GM12874 (cell line): ENCODE data around the gene PGAM2.

Source experiments
- TF ChIP-seq, protein P1 (sequence below): IDR thresholded peaks from 2 replicates; pipeline ENCODE4 v1.5.1; 2011; ENCODE audit warnings: low read depth, mild to moderate bottlenecking, control low read depth, low read length, moderate library complexity; ENCODE audit not compliant: insufficient read depth

PGAM2 gene

DNA sequence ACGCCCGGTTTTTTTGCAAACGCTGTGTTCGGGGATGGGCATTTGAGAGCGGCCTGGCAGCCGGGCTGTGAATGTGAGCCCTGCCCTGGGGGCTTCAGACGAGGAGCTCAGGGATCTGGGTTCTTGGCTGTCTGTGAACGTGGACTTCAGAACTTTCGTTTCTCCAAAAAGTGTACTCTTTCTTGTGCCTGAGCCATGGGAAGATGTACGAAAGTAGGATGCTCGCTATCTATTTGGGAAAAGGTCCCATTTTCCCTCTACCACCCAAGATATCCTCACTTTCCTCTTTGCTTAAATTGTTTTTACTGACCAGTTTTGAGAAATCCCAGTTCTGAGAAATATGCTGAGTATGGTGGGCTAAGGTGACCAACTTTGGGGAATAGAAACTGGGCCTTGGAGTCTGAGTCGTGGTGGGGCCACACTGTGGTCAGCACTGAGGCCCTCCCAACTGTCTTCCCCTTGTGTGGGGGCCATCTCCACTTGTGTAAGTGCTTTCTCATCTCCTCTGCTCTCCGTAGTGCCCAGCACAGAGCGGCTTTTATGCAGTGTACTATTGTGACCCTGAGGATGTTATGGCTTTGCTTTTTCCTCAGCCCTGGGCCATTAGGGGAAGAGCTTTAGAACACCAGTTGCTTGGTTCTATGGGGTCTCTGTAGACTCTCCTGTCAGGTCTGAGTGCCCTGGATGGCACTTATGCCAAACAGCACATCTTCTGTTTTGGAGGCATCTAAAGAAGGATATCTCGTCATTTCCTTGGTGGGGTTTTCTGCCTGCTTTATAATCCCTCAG is 19.9 kb downstream of the PGAM2 start:
- TF ChIP-seq, protein P1, sequence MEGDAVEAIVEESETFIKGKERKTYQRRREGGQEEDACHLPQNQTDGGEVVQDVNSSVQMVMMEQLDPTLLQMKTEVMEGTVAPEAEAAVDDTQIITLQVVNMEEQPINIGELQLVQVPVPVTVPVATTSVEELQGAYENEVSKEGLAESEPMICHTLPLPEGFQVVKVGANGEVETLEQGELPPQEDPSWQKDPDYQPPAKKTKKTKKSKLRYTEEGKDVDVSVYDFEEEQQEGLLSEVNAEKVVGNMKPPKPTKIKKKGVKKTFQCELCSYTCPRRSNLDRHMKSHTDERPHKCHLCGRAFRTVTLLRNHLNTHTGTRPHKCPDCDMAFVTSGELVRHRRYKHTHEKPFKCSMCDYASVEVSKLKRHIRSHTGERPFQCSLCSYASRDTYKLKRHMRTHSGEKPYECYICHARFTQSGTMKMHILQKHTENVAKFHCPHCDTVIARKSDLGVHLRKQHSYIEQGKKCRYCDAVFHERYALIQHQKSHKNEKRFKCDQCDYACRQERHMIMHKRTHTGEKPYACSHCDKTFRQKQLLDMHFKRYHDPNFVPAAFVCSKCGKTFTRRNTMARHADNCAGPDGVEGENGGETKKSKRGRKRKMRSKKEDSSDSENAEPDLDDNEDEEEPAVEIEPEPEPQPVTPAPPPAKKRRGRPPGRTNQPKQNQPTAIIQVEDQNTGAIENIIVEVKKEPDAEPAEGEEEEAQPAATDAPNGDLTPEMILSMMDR, result no peak

DNA sequence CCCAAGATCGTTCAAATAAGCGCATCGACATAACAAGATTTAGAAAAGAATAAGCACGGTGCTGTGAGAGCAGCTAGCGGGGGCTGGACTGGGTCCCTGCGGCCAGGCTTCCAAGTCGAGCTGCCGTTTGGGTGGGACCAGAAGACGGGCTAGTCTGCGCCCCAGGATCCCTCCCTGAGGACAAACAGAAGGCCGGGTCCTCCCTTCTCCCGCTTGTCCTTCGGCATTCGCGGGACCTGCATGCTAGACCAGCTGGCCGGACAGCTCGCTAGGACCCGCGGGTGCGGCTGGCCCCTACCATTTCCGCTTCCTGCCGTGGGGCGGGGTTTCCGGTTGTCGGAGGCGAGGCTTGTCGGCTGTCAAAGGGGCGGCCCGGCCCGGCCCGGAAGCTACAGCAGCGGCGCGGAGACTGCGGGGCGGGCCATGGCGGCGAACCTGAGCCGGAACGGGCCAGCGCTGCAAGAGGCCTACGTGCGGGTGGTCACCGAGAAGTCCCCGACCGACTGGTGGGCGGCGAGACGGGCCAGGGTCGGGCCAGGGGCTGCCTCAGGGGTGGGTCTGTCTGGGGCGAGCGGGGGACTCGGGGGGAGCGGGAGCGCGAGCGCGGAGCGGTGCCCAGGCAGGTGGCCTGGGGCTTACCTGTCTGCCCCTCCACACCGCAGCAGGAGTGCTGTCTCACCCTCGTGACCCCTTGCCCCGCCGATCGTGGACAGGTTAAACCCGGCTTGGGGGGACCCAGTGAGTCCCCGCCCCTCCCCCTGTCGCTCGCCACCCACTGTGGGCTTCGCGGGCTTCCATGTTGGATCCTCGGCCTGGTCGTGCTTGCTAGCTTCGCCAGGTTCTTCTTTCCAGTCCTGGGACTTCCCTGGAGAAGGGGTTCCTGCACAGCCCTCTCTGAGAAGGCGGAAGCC is 20.8 kb downstream of the PGAM2 start, which contains the start of gene DBNL:
DBNL (plus strand) TSS at position 388 of the 911 bp plus-strand sequence; CDS start at position 424, 36 bp downstream.
- TF ChIP-seq, protein P1, result no peak

DNA sequence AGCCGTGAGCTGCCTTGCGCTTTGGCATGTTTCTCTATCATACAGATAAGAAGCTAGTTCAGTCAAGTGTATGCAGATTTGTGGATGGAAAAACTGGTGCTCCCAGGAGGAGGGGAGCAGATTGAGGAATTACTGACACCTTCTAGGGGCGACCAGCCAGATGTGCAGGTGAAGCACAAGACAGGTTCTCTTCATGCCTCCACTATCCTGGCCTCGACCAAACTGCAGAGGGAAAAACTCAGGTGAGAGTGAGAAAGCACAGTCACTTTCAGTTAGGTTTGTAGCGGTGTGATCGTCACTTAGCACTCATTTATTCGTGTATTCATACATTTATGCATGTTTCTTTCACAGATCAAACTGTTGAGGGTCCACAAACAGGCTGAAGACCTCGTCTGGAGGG is 21.5 kb downstream of the PGAM2 start:
- TF ChIP-seq, protein P1, result no peak

DNA sequence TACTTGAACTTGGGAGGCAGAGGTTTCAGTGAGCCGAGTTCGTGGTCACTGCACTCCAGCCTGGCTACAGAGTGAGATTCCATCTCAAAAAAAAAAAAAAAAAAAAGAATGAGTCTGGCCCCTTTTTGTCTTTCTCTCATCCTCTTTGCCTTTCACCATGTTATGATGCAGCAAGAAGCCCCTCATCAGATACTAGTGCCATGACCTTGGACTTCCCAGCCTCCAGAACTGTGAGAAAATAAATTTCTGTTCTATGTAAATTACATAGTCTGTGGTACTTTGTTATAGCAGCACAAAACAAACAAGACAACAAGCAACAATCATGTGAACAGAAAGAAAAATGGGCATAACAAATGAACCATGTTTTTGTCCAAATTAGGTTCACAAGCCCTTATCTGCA is 23.1 kb downstream of the PGAM2 start:
- TF ChIP-seq, protein P1, result no peak

DNA sequence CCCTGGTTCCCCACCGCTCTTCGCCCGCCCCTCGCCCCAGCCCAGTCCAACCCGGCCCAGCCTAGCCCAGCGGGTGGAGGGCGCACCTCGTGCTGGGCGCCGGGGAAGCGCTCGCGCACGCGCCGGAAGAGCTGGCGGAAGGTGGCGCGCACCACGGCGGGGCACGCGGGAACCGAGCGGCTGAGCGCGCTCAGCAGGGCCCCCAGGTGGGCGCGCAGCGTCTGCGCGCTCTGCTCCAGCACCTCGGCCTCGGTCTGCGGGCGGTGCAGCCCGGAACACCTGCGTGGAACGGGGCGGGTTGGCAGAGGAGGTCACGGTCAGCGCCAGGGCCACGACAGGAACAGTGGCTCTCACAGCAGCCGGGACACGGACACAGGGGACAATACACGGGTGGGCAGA is 24.9 kb downstream of the PGAM2 start:
- TF ChIP-seq, protein P1, result peak; percentile 47; the same call in 1 of the 2 replicates

DNA sequence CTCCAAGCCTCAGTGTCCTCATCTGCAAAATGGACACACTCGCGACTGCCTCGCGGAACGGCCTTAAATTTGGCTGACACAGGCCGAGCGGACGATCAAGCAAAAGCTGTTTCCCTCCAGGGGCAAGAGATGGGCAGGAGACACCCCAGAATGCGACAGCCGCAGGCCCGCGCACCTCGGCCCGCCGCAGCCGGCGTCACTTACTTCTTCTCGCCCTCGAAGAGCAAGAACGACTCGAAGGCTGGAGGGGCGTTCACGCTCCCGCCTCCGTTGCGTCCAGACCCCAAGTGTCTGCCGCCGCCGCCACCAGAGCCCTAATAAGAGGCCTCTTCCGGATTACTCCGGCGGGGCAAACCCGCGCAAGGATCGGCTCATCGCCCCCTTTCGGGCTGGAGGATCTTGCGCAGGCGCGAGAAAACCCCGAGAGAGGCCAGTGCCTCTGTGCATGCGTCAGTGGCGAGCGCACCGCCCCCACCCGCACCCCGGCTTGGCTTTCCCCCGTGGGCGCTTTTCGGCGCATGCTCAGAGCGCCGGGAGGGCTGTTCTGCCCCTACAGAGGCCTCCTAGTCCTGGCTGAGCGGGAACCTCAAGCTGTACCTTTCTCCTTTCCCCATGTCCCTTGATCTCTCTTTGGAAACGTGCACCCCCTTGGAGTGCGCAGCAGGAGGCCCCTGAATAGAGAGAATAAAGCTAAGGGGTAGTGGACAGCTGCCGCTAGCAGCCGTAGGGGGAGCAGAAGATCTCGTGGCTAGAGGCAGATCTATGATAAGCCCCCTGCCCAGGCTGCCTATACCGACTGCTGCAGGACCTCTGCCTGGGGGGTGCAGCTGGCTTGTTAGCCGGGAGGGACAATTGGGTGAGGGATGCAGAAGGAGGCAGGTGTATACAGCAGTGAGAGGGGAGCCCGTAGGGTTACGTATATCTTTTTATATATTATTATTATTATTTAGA is 46.2 kb downstream of the PGAM2 start:
- TF ChIP-seq, protein P1, result peak; percentile 76
